ENCODE data around the gene SCP2. TPM values are rescaled to one million over a fixed set of nuclear protein-coding genes. Genes with fewer than 3 reads are reported as not detected.

SCP2 gene
- total RNA-seq, 4 donors from 2014 or later, result 92.4 to 125 (median 120) TPM

DNA sequence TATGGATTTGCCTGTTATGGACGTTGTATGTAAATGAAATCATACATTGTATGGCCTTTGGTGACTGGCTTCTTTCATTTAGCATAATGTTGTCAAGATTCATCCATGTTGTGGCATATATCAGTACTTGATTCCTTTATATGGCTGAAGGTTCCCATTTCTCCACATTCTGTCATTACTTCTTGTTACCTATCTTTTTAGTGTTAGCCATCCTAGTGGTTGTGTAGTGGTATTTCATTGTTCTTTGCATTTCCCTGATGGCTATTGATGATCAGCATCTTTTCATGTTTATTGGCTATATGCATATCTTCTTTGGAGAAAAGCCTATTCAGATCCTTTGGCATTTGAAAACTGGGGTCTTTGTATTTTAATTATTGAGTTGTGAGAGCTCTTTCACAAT, 95.1 kb downstream of the SCP2 start:
- Histone ChIP-seq H3K9me3 (no peaks in the 10 kb centered on the region), H3K4me1 (peaks cover 0 to 19% (median 0%) of the 10 kb centered on the region in 3 donors)
- ATAC-seq, result no peak

DNA sequence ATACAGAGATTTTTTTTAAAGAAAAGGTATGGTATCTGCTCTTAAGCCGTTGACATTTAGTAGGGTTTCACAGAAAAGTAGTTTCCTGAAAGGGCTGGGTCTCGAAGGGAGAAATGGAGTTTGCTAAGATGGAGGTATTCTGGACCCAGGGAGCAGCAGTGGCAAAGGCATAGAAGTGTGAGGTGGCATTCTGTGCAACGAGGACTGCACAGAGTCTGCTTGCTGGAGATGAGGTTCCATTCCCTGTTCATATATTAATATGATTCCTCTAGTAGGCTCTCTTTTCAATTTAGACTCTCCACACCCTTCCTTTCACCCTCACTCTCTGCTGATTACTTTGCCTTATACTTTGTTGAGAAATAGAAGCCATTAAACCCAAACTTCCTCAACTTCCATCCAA, 96.5 kb downstream of the SCP2 start:
- Histone ChIP-seq H3K36me3 (peaks cover 0 to 18% of the 10 kb centered on the region in 2 donors), H3K4me3 (no peak overlapping the region), H3K9me3 (no peaks in the 10 kb centered on the region), H3K27me3 (no peaks in the 10 kb centered on the region), H3K4me1 (peaks cover 0 to 14% (median 0%) of the 10 kb centered on the region in 3 donors), H3K27ac (no peak overlapping the region)
- ATAC-seq, result no peak
- TF ChIP-seq POLR2AphosphoS5 (IDR thresholded peaks at IDR 0.05) (no peak), POLR2A (IDR thresholded peaks at IDR 0.05) (no peak), EP300 (IDR thresholded peaks at IDR 0.05) (no peak)
- TF ChIP-seq, protein P1, sequence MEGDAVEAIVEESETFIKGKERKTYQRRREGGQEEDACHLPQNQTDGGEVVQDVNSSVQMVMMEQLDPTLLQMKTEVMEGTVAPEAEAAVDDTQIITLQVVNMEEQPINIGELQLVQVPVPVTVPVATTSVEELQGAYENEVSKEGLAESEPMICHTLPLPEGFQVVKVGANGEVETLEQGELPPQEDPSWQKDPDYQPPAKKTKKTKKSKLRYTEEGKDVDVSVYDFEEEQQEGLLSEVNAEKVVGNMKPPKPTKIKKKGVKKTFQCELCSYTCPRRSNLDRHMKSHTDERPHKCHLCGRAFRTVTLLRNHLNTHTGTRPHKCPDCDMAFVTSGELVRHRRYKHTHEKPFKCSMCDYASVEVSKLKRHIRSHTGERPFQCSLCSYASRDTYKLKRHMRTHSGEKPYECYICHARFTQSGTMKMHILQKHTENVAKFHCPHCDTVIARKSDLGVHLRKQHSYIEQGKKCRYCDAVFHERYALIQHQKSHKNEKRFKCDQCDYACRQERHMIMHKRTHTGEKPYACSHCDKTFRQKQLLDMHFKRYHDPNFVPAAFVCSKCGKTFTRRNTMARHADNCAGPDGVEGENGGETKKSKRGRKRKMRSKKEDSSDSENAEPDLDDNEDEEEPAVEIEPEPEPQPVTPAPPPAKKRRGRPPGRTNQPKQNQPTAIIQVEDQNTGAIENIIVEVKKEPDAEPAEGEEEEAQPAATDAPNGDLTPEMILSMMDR (IDR thresholded peaks at IDR 0.05), result no peak
- 79 to 83% methylated on average over 3 of the region's 3 CpGs for WGBS, 2 donors (ENCODE audit: low coverage in 1 of 2)

More for the DNA sequence above, 95.1 kb downstream of the SCP2 start:
- no peak overlapping the region for H3K27ac ChIP-seq
- 82 to 100% methylated on average over 1 of the region's 1 CpG for WGBS, 2 donors (ENCODE audit: low coverage in 1 of 2)
- peaks cover 0 to 17% of the 10 kb centered on the region in 2 donors for H3K36me3 ChIP-seq
- H3K4me3 ChIP-seq, result no peak overlapping the region
- TF ChIP-seq POLR2A (IDR thresholded peaks at IDR 0.05) (no peak), POLR2AphosphoS5 (IDR thresholded peaks at IDR 0.05) (no peak), EP300 (IDR thresholded peaks at IDR 0.05) (no peak)
- TF ChIP-seq, protein P1 (IDR thresholded peaks at IDR 0.05), result no peak
- H3K27me3 ChIP-seq, result no peaks in the 10 kb centered on the region

DNA sequence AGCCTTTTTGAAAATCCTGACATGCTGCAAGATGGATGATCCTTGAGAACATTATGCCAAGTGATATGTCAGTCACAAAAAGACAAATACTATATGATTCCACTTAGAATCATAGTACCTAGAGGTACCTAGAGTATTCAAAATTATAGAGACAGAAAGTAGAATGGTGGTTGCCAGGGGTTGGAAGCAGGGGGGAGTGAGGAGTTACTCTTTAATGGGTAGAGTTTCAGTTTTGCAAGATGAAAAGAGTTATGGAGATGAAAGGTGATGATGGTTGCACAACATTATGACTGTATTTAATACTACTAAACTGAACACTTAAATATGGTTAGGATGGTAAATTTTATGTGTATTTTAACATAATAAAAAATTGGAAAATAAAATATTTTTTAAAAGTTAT, 97.0 kb downstream of the SCP2 start:
- Histone ChIP-seq H3K36me3 (peaks cover 0 to 22% of the 10 kb centered on the region in 2 donors), H3K27me3 (no peaks in the 10 kb centered on the region), H3K9me3 (no peaks in the 10 kb centered on the region), H3K27ac (no peak overlapping the region), H3K4me3 (no peak overlapping the region), H3K4me1 (peaks cover 0 to 14% (median 0%) of the 10 kb centered on the region in 3 donors)
- TF ChIP-seq POLR2A (IDR thresholded peaks at IDR 0.05), result no peak
- TF ChIP-seq, protein P1 (IDR thresholded peaks at IDR 0.05), result no peak
- TF ChIP-seq EP300 (IDR thresholded peaks at IDR 0.05), result no peak
- TF ChIP-seq POLR2AphosphoS5 (IDR thresholded peaks at IDR 0.05), result no peak
- ATAC-seq, result no peak

DNA sequence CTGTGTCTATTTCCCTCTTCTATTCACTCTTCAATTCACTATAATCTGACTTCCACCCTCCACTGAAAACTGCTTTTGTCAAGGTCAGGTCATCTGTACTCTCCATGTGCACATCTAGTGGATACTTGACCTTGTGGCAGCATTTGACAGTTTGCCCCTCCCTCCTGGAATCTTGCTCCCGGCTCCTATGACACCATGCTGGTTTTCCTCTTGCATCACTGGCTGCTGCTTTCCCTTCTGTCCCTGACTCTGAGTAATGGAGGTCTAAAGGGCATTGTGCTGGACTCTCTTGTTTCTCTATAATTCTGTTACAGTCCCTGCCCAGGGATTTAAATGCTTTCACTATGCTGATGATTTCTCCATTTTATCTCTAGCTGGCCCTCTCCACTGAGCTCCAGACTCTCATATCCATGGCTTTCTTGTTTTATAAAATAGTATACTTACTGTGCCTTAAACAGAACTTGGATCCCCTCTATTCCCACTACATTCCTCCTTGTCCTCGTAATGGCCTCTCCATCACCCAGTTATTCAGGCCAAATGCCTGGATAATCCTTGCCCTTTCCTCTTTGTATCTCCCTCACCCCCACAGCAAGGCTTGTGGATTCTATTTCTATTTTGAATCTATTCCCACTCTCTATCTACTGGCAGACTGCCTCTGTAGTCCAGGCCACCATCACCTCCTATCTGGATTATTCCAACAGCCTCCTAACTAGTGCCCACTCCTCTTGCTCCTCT, 98.1 kb downstream of the SCP2 start:
- peak; percentile 93 for ATAC-seq
- peaks cover 0 to 14% (median 0%) of the 10 kb centered on the region in 3 donors for H3K4me1 ChIP-seq
- H3K27ac ChIP-seq, result peak overlapping the region in 3 of 4 donors; percentile 58 to 64 (median 60)
- TF ChIP-seq POLR2AphosphoS5 (IDR thresholded peaks at IDR 0.05) (peak; percentile 76), EP300 (IDR thresholded peaks at IDR 0.05) (no peak)
- 10 to 44% methylated on average over 2 of the region's 2 CpGs for WGBS, 2 donors (ENCODE audit: low coverage in 1 of 2)
- H3K4me3 ChIP-seq, result no peak overlapping the region
- H3K36me3 ChIP-seq, result peaks cover 0 to 33% of the 10 kb centered on the region in 2 donors
- no peaks in the 10 kb centered on the region for H3K27me3 ChIP-seq
- H3K9me3 ChIP-seq, result no peaks in the 10 kb centered on the region

DNA sequence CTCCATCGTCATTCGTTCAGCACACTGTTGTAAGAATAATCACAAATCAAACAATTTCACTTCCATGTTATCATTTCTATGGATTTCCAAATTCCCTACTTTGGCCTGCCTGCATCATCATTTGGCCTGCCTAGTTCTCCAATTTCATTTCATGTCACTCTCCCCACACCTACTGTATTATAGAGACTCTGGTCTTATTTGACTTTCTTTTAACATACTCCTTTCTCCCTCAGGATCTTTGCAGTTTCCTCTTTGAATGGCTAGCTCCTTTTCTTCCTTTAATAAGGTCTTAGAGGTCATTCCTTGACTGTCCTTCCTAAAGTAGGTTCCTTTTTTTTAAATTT, 98.7 kb downstream of the SCP2 start:
- no peak for ATAC-seq
- 49 to 54% methylated on average over 2 of the region's 2 CpGs for WGBS, 2 donors (ENCODE audit: low coverage in 1 of 2)
- H3K4me3 ChIP-seq, result no peak overlapping the region
- TF ChIP-seq POLR2AphosphoS5 (IDR thresholded peaks at IDR 0.05) (no peak), POLR2A (IDR thresholded peaks at IDR 0.05) (no peak), EP300 (IDR thresholded peaks at IDR 0.05) (no peak)
- TF ChIP-seq, protein P1 (IDR thresholded peaks at IDR 0.05), result no peak
- H3K27me3 ChIP-seq, result no peaks in the 10 kb centered on the region
- H3K4me1 ChIP-seq, result peaks cover 0 to 14% (median 0%) of the 10 kb centered on the region in 3 donors
- peaks cover 0 to 33% of the 10 kb centered on the region in 2 donors for H3K36me3 ChIP-seq
- H3K9me3 ChIP-seq, result no peaks in the 10 kb centered on the region
- H3K27ac ChIP-seq, result peak overlapping the region in 3 of 4 donors; percentile 58 to 64 (median 60)
